BJ (cell line): ENCODE results near the gene SPRED1. TPM values are rescaled to one million over a fixed set of nuclear protein-coding genes. Genes with fewer than 3 reads are reported as not detected.
"Not testable (repeated sequence)": the region's sequence is repeated elsewhere in the genome, so short reads cannot be mapped to it uniquely, and the experiment has no call there.

ENCODE experiments used
- CTCF ChIA-PET: fragments of 350-600 bp; formaldehyde crosslinking; extraction: SDS; loops from one replicate; lab custom pipeline; 2021; ENCODE audit warnings: antibody characterized with exemption, inconsistent platforms; lab: Yijun Ruan, JAX
- POLR2A ChIA-PET: fragments of 300-600 bp; sonication (Branson Sonifier 250); formaldehyde crosslinking; extraction: SDS; loops from one replicate; lab custom pipeline; 2021; ENCODE audit warnings: antibody characterized with exemption; lab: Charles Lee
- DNase-seq: peaks from one replicate; pipeline ENCODE4 v3.0.0-alpha.2; 2011; ENCODE audit warnings: low read depth
- H3K27me3 ChIP-seq: 2 replicates; pipeline ENCODE4 v1.6.0; 2011; ENCODE audit warnings: low read length; ENCODE audit not compliant: control insufficient read depth, insufficient read depth
- H3K36me3 ChIP-seq: 2 replicates; pipeline ENCODE4 v1.5.1; 2011; ENCODE audit warnings: low read length; ENCODE audit not compliant: control insufficient read depth, insufficient read depth
- H3K4me3 ChIP-seq: 2 replicates; pipeline ENCODE4 v1.5.1; 2011; ENCODE audit warnings: low read depth, mild to moderate bottlenecking, control low read depth, low read length
- CTCF ChIP-seq: IDR thresholded peaks from 2 replicates; pipeline ENCODE4 v1.5.1; 2011; ENCODE audit warnings: low read depth, mild to moderate bottlenecking, control low read depth, inconsistent platforms, low read length, moderate library complexity; ENCODE audit not compliant: insufficient read depth
- polyA plus RNA-seq: library from polyadenylated mRNA; depleted of rRNA; stranded (reverse); fragments of >200 nt; gene quantifications from 2 replicates; pipeline ENCODE4 v1.2.3, GENCODE V29; 2011

The SPRED1 gene
- polyA plus RNA-seq, 1 experiment: 5.2 TPM

GRCh38 chr15:38274135-38274534, 21.5 kb downstream of the SPRED1 start:
- ChIA-PET CTCF (interaction anchor here (1.0 kb wide), 1 partner anchor 201 kb away, joined by 3 read pairs; no protein-coding TSS in a partner anchor), POLR2A (no interaction called here)

GRCh38 chr15:38275959-38276358, 23.3 kb downstream of the SPRED1 start:
- Histone ChIP-seq H3K27me3 (no peaks in the 10 kb centered on the region), H3K4me3 (no peak overlapping the region), H3K36me3 (no peaks in the 10 kb centered on the region)
- CTCF ChIA-PET: no interaction called here
- TF ChIP-seq CTCF: no peak
- DNase-seq: no peak
- POLR2A ChIA-PET: no interaction called here

More at GRCh38 chr15:38274135-38274534, 21.5 kb downstream of the SPRED1 start:
- Histone ChIP-seq H3K4me3 (no peak overlapping the region), H3K36me3 (no peaks in the 10 kb centered on the region; the same call in 1 of the 2 replicates), H3K27me3 (no peaks in the 10 kb centered on the region)
- TF ChIP-seq CTCF: no peak
- no peak for DNase-seq

GRCh38 chr15:38277281-38277680, 24.6 kb downstream of the SPRED1 start:
- DNase-seq, POLR2A ChIA-PET, H3K4me3 ChIP-seq, H3K36me3 ChIP-seq, H3K27me3 ChIP-seq: not testable (repeated sequence)
- CTCF ChIA-PET: interaction anchor here (0.6 kb wide), 1 partner anchor 125 kb away, joined by 3 read pairs; no protein-coding TSS in a partner anchor

GRCh38 chr15:38281031-38281430, 28.4 kb downstream of the SPRED1 start:
- POLR2A ChIA-PET: no interaction called here
- Histone ChIP-seq H3K27me3 (no peaks in the 10 kb centered on the region), H3K36me3 (no peaks in the 10 kb centered on the region), H3K4me3 (no peak overlapping the region)
- DNase-seq: no peak
- CTCF ChIA-PET: interaction anchor here (1.0 kb wide), 1 partner anchor 14 kb away, joined by 3 read pairs; no protein-coding TSS in a partner anchor
- no peak for TF ChIP-seq CTCF

- Histone ChIP-seq H3K4me3 (no peak overlapping the region), H3K27me3 (no peaks in the 10 kb centered on the region), H3K36me3 (no peaks in the 10 kb centered on the region)
- TF ChIP-seq CTCF: no peak
- ChIA-PET CTCF (interaction anchor here (0.7 to 0.9 kb wide), 2 partner anchors 17 to 300 kb away, joined by 3 read pairs; no protein-coding TSS in a partner anchor), POLR2A (no interaction called here)
- DNase-seq: no peak
Measured at GRCh38 chr15:38283010-38283409, 30.4 kb downstream of the SPRED1 start.

GRCh38 chr15:38285456-38285855, 32.8 kb downstream of the SPRED1 start:
- Histone ChIP-seq H3K4me3 (no peak overlapping the region), H3K36me3 (no peaks in the 10 kb centered on the region), H3K27me3 (no peaks in the 10 kb centered on the region)
- DNase-seq: no peak
- CTCF ChIA-PET: no interaction called here
- no peak for TF ChIP-seq CTCF
- POLR2A ChIA-PET: no interaction called here
